ENCODE measurements around the gene ZNF749. TPM values are rescaled to one million over a fixed set of nuclear protein-coding genes. Genes with fewer than 3 reads are reported as not detected.

ZNF749 gene
- total RNA-seq, result 1 to 10 TPM; 3.1 to 7.8 (median 4.5) TPM

GRCh38 chr19:57435062-57435978, at the start of gene ZNF749:
ZNF749 (plus strand) TSS chr19:57435325; CDS start chr19:57435579, 254 bp downstream.
- H3K36me3 ChIP-seq, result peaks cover 0 to 27% (median 0%) of the 10 kb centered on the region in 3 donors
- peaks cover 0 to 27% (median 11%) of the 10 kb centered on the region in 4 donors for H3K4me1 ChIP-seq
- H3K27me3 ChIP-seq, result no peaks in the 10 kb centered on the region
- H3K9me3 ChIP-seq, result peaks cover 0 to 25% (median 0%) of the 10 kb centered on the region in 4 donors
- DNase-seq (ENCODE audit: low spot score in 2 of 2), result peak; percentile 97 to 100
- H3K27ac ChIP-seq, result peak within 1 kb of the TSS in 2 of 4 donors; percentile 66 to 75
- no peak for TF ChIP-seq CTCF (IDR thresholded peaks at IDR 0.05)
- no peak for TF ChIP-seq POLR2A (IDR thresholded peaks at IDR 0.05)
- TF ChIP-seq EP300 (IDR thresholded peaks at IDR 0.05), result peak; percentile 78 to 80
- 0 to 1% methylated on average over 45 to 48 of the region's 61 CpGs for WGBS, 2 donors
- peak within 1 kb of the TSS; percentile 64 to 80 (median 70) for H3K4me3 ChIP-seq

- WGBS, 2 donors, result 55 to 57% methylated on average over 11 of the region's 11 CpGs
- H3K4me3 ChIP-seq, result peak overlapping the region; percentile 50 to 77 (median 74)
- H3K27ac ChIP-seq, result peak overlapping the region; percentile 72 to 98 (median 87)
- peaks cover 0 to 29% (median 0%) of the 10 kb centered on the region in 3 donors for H3K36me3 ChIP-seq
- DNase-seq (ENCODE audit: low spot score in 2 of 2), result no peak
- TF ChIP-seq POLR2A (IDR thresholded peaks at IDR 0.05) (no peak), EP300 (IDR thresholded peaks at IDR 0.05) (no peak), CTCF (IDR thresholded peaks at IDR 0.05) (no peak)
- peaks cover 0 to 20% (median 6%) of the 10 kb centered on the region in 4 donors for H3K4me1 ChIP-seq
- no peaks in the 10 kb centered on the region for H3K27me3 ChIP-seq
- H3K9me3 ChIP-seq, result peaks cover 0 to 29% (median 3%) of the 10 kb centered on the region in 4 donors
Observed at GRCh38 chr19:57389194-57389729, 45.9 kb upstream of the ZNF749 start.

GRCh38 chr19:57389730-57390598, 45.2 kb upstream of the ZNF749 start, which contains the start of gene ZNF548:
ZNF548 (plus strand) TSS chr19:57389854; CDS start chr19:57390100, 246 bp downstream.
- H3K4me3 ChIP-seq, result peak within 1 kb of the TSS; percentile 50 to 77 (median 74)
- H3K36me3 ChIP-seq, result peaks cover 0 to 36% (median 0%) of the 10 kb centered on the region in 3 donors
- WGBS, 2 donors, result 0 to 1% methylated on average over 43 to 48 of the region's 50 CpGs
- peaks cover 0 to 36% (median 3%) of the 10 kb centered on the region in 4 donors for H3K9me3 ChIP-seq
- peak in 4 of 5 experiments; percentile 7 to 65 (median 30) for TF ChIP-seq CTCF (IDR thresholded peaks at IDR 0.05)
- peak; percentile 83 to 93 for TF ChIP-seq EP300 (IDR thresholded peaks at IDR 0.05)
- TF ChIP-seq POLR2A (IDR thresholded peaks at IDR 0.05), result peak; percentile 10 to 56
- DNase-seq (ENCODE audit: low spot score in 2 of 2), result peak; percentile 86 to 95
- peak within 1 kb of the TSS; percentile 72 to 98 (median 87) for H3K27ac ChIP-seq
- no peaks in the 10 kb centered on the region for H3K27me3 ChIP-seq
- peaks cover 0 to 20% (median 6%) of the 10 kb centered on the region in 4 donors for H3K4me1 ChIP-seq

GRCh38 chr19:57395710-57396109, 39.4 kb upstream of the ZNF749 start:
- WGBS, 2 donors, result 93% methylated on average over 5 of the region's 5 CpGs
- no peak for TF ChIP-seq CTCF (IDR thresholded peaks at IDR 0.05)
- peaks cover 16 to 94% (median 29%) of the 10 kb centered on the region in 3 donors for H3K36me3 ChIP-seq
- no peak for DNase-seq (ENCODE audit: low spot score in 2 of 2)
- H3K9me3 ChIP-seq, result peaks cover 0 to 93% (median 26%) of the 10 kb centered on the region in 4 donors
- no peak overlapping the region for H3K27ac ChIP-seq
- H3K4me3 ChIP-seq, result no peak overlapping the region
- peaks cover 0 to 8% (median 0%) of the 10 kb centered on the region in 4 donors for H3K4me1 ChIP-seq
- no peaks in the 10 kb centered on the region for H3K27me3 ChIP-seq
